BE2C (cell line): ENCODE data around the gene PTPRA.

Experiments
- DNase-seq: peaks from one replicate; pipeline ENCODE4 v3.0.0-alpha.2; 2020
- H3K27me3 ChIP-seq: fragments of 250-450 bp; sonication (Bioruptor Pico); 2 replicates; pipeline ENCODE4 v1.5.1; 2020; ENCODE audit warnings: mild to moderate bottlenecking
- H3K36me3 ChIP-seq: fragments of 250-450 bp; sonication (Bioruptor Pico); 2 replicates; pipeline ENCODE4 v1.5.1; 2020; ENCODE audit warnings: mild to moderate bottlenecking
- H3K4me1 ChIP-seq: fragments of 250-450 bp; sonication (Bioruptor Pico); 2 replicates; pipeline ENCODE4 v1.5.1; 2020
- H3K4me3 ChIP-seq: 2 replicates; pipeline ENCODE4 v1.5.1; 2011; ENCODE audit warnings: low read depth, low read length
- H3K9me3 ChIP-seq: fragments of 250-450 bp; sonication (Bioruptor Pico); 2 replicates; pipeline ENCODE4 v1.5.1; 2020
- CTCF ChIP-seq: IDR thresholded peaks from 2 replicates; pipeline ENCODE4 v1.5.1; 2012; ENCODE audit warnings: mild to moderate bottlenecking, low read depth, low read length

Gene PTPRA

GRCh38 chr20:2846698-2847097, 26.6 kb upstream of the PTPRA start:
- H3K9me3 ChIP-seq, result no peaks in the 10 kb centered on the region
- no peaks in the 10 kb centered on the region for H3K27me3 ChIP-seq
- no peaks in the 10 kb centered on the region for H3K36me3 ChIP-seq
- H3K4me3 ChIP-seq, result no peak overlapping the region
- TF ChIP-seq CTCF, result no peak
- no peaks in the 10 kb centered on the region for H3K4me1 ChIP-seq
- DNase-seq, result no peak

- no peaks in the 10 kb centered on the region for H3K9me3 ChIP-seq
- TF ChIP-seq CTCF, result no peak
- no peaks in the 10 kb centered on the region for H3K36me3 ChIP-seq
- no peaks in the 10 kb centered on the region for H3K27me3 ChIP-seq
- DNase-seq, result no peak
- H3K4me1 ChIP-seq, result no peaks in the 10 kb centered on the region
- no peak overlapping the region for H3K4me3 ChIP-seq
These were observed 25.5 kb upstream of the PTPRA start for GRCh38 chr20:2847802-2848201.

GRCh38 chr20:2849529-2849928, 23.8 kb upstream of the PTPRA start:
- TF ChIP-seq CTCF, result no peak
- H3K4me1 ChIP-seq, result no peaks in the 10 kb centered on the region
- DNase-seq, result no peak
- no peaks in the 10 kb centered on the region for H3K27me3 ChIP-seq
- H3K36me3 ChIP-seq, result no peaks in the 10 kb centered on the region
- H3K4me3 ChIP-seq, result no peak overlapping the region
- no peaks in the 10 kb centered on the region for H3K9me3 ChIP-seq

DNA sequence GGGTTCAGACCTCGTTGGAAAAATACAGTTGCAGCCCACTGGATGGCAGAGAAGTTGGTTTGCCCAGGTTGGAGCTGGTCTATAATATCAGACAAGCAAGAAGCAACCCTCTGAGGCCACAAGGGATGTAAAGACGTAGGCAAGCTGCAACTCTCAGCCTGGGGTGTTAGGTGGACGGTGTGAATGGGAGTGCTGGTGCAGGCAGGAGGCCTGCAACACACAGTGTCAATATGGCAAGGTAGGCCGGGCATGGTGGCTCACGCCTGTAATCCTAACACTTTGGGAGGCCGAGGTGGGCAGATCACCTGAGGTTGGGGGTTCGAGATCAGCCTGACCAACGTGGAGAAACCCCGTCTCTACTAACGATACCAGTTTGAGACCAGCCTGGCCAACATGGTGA, 22.2 kb upstream of the PTPRA start:
- no peak for TF ChIP-seq CTCF
- Histone ChIP-seq H3K36me3 (no peaks in the 10 kb centered on the region), H3K4me3 (no peak overlapping the region), H3K4me1 (no peaks in the 10 kb centered on the region), H3K9me3 (no peaks in the 10 kb centered on the region), H3K27me3 (no peaks in the 10 kb centered on the region)
- DNase-seq, result no peak

- TF ChIP-seq CTCF, result no peak
- no peak for DNase-seq
- Histone ChIP-seq H3K27me3 (no peaks in the 10 kb centered on the region), H3K36me3 (no peaks in the 10 kb centered on the region), H3K4me3 (no peak overlapping the region), H3K9me3 (no peaks in the 10 kb centered on the region), H3K4me1 (no peaks in the 10 kb centered on the region)
These were observed 14.7 kb upstream of the PTPRA start for GRCh38 chr20:2858591-2858990.

DNA sequence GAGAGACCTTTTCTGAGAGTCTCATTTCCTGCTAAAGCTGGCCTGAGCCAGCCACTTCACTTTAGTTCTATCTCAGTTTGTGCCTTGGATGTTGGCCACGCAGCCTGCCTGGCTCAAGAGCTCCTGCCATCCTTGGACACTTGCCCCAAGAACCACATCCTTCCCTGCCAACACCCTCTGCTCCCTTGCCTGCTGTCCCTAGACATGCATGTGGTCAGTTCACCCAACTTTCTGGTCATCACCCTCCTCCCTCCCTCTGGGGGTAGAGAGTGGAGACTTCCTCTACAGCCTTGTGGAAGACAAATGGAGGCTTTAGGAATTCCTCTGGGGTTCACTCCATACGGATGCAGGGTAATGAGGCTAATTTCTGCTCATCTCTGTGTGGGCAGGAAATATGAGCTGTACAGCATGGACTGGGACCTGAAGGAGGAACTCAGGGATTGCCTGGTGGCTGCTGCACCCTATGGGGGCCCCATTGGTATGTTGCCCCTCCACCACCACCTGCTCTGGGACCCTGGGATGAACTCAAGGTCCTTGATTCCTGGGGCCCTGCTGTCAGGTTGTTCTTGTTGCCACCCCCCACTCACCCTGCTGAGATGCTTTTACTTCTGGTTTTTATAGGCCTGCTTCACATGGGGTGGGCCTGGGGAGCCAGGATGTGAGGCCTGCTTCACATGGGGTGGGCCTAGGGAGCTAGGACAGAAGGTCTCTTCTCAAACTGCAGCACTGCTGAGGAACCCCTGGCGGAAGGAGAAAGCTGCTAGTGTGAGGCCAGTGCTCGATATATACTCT, 13.8 kb upstream of the PTPRA start:
- DNase-seq, result no peak
- H3K4me1 ChIP-seq, result no peaks in the 10 kb centered on the region
- H3K4me3 ChIP-seq, result no peak overlapping the region
- no peak for TF ChIP-seq CTCF
- no peaks in the 10 kb centered on the region for H3K9me3 ChIP-seq
- no peaks in the 10 kb centered on the region for H3K36me3 ChIP-seq
- no peaks in the 10 kb centered on the region for H3K27me3 ChIP-seq
